HG02885 (cell line): ENCODE results near the gene NFATC4.

Experiments used
- ATAC-seq: cut with Tn5 transposase; IDR thresholded peaks from one replicate; pipeline ENCODE4 v1.9.1; 2021; ENCODE audit warnings: mild to moderate bottlenecking; ENCODE audit not compliant: unreplicated experiment, poor library complexity

NFATC4 gene

DNA sequence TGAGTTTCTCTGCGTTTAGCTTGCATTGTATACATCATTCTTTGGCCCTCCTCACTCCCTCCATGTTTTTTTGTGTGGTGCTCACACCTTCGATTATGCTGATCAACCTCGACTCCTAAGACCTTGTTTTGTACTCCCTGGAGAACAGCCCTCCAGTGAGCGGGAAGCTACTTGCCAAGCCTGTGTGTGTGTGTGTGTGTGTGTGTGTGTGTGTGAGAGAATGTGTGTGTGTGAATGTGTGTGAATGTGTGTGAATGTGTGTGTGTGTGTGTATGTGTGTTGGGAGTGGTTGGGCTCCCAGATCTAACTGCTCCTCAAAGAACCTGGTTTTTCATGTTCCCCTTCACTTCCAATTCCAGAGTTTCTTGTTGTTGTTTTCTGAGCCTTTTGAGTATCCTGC lies 36.8 kb downstream of the NFATC4 start:
- ATAC-seq = no peak

DNA sequence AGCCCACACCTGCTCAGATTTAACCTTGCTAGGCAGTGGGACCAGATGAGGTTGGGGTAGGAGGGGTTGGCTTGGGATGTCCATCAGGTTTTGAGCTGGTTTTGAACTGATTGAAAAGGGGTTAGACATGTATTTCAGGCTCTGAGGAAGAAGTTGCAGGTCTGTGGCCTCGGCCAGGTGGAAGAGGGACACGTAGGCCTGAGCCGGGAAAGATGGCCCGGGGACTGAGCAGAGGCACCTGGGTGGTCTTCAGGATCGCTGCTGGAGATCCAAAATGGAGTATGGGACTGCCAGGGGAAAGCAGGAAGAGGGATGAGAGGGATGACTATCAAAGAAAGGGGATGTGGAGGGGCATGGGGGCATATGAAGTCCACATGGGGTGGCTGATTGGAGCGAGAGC lies 38.4 kb downstream of the NFATC4 start:
- no peak for ATAC-seq

DNA sequence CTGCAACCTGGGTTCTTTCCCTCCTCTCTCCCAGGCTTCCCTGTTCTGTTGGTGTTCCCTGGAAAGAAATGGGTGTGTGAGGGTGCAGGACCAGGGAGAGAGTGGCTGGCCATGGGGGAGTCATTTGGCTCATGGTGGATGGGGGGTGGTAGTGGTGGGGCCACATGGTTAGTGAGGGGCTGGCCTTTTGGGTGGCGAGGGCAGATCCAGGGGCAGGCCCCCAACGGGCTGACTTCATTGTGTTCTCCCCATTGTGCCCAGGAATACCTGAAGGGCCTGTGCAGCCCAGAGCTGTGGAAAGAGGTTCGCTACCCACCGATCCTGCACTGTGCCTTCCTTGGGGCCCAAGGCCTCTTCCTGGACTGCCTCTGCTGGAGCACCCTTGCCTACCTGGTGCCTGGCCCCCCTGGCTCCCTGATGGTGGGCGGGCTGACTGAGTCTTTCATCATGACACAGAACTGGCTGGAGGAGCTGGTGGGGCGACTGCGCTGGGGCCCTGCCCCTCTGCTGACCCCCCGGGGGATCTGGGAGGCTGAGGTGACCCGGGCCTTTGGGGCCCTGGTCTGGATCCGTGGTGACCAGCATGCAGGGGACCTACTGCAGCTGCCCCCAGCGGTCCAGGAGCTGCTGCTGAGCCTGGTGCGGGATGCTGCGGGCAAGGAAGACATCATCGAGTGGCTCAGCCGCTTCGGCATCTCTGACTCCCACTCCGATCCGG lies 39.8 kb downstream of the NFATC4 start:
- no peak for ATAC-seq

DNA sequence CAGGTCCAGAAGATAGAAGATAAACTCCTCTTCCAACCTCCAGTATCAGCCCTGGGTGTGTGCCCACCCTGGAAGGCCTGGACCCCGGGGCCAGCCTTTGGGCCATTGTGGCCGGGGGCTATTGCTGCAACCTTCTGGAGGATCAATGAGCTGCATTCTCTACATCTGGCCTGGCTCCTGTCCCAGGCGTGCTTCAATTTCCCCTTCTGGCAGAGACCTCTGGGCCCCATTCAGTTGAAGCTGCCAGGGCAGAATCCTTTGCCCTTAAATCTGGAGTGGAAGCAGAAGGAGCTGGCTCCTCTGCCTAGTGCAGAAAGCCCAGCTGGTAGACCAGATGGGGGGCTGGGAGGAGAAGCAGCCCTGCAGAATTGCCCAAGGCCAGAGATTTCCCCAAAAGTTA lies 40.8 kb downstream of the NFATC4 start:
- no peak for ATAC-seq

DNA sequence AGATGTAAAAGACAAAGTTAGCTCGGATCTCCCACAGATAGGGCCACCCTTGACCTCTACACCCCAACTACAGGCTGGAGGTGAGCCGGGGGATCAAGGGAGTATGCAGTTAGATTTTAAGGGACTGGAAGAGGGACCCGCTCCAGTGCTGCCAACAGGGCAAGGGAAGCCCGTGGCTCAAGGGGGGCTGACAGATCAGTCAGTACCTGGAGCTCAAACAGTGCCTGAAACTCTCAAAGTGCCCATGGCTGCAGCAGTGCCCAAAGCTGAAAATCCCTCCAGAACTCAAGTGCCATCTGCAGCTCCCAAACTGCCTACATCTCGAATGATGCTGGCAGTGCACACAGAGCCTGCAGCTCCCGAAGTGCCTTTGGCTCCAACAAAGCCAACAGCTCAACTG lies 41.2 kb downstream of the NFATC4 start:
- ATAC-seq = no peak

DNA sequence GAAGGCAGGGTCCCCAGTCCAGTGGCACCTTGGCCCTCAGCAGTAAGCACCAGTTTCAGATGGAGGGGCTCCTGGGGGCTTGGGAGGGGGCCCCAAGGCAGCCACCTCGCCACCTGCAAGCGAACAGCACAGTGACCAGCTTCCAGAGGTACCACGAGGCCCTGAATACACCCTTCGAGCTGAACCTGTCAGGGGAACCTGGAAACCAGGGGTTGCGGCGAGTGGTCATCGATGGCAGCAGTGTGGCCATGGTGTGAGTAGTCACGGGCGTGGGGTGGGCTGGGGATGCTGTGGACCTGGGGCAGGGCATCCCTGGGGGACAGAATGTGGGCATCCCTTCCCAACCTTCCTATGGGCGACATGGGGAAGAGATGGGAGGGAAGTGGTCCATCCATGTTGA lies 42.0 kb downstream of the NFATC4 start:
- no peak for ATAC-seq

DNA sequence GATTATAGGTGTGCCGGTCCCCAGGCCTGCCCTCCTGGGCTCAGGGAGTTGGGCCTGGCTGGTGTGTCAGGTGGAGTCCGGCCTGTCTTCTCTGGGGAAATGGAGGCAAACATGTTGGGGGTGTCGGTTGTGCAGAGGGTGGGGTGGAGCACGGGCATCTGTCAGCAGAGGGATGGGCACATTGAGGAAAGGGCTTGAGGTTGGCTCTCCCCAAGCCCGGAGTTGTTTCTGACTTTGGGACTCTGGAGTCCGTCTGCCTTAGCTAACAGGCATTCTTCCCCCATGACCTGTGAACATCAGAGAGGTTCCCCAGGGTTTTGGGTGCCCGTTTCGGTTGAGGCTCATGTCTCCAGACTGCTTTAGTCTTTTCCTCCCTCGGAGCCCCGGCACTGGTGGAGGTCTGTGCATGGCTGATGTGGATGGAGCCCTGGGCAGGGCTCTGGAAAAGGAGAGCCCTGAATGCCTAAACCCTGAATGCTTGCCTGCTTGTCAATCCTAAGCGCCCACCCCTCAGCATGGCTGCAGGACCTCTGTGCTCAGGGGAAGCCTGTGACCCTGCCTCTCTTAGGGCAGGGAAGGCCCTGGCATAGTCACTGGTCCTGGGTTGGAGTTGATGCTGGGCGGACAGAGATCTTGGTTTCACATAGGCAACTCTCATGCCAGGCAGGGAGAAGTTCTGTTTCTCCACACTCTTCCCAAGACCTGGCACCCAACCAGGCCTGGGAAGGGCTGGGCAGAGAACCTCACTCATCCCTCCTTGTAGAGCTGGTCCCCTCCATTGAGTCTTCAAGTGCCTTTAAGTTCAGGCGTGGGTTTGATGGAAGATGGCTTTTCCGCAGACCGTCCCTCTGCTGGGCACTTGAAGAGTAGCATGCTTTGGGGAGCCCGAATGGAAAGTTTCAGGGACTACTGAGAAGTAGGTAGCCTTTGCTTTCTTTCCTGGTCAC lies 43.7 kb downstream of the NFATC4 start:
- ATAC-seq = peak; percentile 84

DNA sequence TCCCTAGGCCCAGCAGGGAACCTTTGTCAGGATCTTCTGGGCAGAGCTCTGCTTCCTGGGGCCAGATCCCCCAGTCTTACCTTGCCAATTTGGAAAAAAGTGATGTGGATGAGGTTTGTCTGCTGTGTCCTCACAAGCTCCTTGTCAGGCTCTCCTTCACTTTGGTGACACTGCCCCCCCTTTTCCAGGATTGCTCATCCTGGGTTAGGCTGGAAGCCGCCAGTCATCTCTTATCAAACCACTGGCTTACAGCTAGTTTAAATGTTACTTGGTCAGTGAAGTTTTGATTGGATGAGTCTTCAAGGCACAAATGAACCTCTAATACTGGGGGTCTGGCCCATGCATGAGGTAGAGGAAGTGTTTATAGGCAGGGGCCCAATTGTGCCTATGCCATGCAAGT lies 46.1 kb downstream of the NFATC4 start:
- ATAC-seq = no peak

DNA sequence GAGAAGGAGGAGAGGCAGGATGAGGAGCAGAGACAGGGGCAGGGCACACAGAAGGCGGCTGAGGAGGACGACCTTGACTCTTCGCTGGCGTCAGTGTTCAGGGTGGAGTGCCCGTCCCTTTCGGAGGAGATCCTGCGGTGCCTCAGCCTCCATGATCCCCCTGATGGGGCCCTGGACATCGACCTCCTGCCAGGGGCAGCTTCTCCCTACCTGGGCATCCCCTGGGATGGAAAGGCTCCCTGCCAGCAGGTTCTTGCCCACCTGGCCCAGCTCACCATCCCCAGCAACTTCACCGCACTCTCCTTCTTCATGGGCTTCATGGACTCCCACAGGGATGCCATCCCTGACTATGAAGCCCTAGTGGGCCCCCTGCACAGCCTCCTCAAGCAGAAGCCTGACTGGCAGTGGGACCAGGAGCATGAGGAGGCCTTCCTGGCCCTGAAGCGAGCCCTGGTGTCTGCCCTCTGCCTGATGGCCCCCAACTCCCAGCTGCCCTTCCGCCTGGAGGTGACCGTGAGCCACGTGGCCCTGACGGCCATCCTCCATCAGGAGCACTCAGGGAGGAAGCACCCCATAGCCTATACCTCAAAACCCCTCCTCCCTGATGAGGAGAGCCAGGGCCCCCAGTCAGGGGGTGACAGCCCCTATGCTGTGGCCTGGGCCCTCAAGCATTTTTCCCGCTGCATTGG lies 46.9 kb downstream of the NFATC4 start:
- no peak for ATAC-seq

DNA sequence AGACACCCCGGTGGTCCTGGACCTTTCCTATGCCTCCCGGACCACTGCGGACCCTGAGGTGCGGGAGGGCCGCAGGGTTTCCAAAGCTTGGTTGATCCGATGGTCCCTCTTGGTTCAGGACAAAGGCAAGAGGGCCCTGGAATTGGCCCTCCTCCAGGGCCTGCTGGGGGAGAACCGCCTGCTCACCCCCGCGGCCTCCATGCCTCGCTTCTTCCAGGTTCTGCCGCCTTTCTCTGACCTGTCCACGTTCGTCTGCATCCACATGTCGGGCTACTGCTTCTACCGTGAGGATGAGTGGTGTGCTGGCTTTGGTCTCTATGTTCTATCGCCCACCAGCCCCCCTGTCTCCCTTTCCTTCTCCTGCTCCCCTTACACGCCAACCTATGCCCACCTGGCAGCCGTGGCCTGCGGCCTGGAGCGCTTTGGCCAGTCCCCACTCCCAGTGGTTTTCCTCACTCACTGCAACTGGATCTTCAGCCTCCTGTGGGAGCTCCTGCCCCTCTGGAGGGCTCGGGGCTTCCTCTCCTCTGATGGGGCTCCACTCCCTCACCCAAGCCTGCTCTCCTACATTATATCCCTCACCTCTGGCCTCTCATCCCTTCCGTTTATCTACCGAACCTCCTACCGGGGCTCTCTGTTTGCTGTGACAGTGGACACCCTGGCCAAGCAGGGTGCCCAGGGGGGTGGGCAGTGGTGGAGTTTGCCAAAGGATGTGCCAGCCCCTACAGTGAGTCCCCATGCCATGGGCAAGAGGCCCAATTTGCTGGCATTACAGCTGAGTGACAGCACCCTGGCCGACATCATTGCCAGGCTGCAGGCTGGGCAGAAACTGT lies 47.7 kb downstream of the NFATC4 start:
- no peak for ATAC-seq

DNA sequence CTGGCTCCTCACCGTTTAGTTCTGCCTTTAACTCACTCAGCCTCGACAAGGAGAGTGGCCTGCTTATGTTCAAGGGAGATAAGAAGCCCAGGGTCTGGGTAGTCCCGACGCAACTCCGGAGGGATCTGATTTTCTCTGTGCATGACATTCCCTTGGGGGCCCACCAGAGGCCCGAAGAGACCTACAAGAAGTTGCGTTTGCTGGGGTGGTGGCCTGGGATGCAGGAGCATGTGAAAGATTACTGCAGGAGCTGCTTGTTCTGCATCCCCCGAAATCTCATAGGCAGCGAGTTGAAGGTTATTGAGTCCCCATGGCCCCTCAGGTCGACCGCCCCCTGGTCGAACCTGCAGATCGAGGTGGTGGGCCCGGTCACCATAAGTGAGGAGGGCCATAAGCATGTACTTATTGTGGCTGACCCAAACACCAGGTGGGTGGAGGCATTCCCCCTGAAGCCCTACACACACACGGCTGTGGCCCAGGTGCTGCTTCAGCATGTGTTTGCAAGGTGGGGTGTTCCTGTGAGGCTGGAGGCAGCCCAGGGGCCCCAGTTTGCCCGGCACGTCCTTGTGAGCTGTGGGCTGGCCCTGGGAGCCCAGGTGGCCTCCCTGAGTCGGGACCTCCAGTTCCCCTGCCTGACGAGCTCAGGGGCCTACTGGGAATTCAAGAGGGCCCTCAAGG lies 48.4 kb downstream of the NFATC4 start:
- no peak for ATAC-seq

DNA sequence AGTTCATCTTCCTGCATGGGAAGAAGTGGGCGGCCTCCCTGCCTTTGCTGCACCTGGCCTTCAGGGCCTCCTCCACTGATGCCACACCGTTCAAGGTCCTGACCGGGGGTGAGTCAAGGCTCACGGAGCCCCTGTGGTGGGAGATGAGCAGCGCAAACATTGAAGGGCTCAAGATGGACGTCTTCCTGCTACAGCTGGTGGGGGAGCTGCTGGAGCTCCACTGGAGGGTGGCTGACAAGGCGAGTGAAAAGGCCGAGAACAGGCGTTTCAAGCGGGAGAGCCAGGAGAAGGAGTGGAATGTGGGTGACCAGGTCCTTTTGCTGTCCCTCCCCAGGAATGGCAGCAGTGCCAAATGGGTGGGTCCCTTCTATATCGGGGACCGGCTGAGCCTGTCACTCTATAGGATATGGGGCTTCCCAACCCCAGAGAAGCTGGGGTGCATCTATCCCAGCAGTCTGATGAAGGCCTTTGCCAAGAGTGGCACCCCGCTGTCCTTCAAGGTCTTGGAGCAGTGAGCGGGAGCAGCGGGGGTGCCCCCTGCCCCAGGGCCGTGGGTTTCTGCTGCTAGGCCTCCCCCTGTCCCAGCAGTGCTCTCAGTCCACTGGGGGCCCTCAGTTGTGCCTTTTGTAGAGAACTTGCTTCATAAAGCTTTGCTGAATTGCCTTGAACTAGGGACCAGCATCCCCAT lies 49.1 kb downstream of the NFATC4 start:
- ATAC-seq = no peak

DNA sequence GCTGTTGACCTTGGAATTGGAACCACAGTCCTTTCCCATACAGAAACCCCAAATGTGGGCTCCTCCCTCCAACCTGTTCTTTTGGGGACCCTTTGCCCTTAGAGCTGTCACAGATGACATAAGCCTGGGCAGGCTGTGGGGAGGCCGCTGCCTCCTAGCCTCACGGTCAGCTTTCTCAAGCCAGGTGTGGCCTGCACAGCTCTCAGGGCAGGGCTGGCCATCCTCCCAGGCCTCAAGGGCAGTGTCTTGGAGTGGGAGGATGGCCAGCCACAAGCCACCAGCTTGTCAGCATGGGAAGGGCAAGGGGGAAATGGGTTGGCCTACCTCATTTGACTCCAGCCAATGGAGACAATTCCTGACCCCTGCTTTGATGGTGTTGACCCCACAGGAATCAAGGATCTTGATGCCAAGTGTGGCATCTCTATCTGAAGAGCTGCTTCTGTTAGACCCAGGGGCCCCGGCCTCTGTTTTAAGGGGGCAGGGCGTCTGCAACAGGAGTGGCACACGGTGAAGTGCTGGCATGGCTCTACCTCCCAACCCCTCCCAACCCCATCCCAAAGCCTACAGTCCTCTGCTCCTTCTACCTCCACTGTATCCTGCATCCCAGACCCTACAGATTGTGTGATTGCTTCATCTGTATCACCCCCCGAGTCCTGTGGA lies 50.0 kb downstream of the NFATC4 start:
- ATAC-seq = no peak

DNA sequence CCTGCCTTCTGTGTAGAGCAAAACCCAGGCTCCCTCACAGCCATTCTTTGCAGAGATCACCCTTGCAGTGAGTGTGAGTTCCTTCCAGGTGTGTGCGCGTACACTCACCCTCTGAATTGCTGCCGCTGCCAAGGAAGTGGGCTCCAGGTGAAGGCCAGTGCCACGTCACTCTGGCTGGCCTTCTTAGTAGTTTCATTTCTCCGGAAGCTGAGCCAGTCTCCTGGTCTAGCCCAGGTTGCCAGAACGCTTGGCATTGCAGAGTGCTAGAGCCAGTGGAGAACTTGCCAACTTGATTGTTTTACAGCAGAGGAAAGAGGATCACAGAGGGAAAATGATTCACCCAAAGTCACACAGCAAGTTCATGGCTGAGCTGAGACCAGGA lies 50.5 kb downstream of the NFATC4 start:
- no peak for ATAC-seq

DNA sequence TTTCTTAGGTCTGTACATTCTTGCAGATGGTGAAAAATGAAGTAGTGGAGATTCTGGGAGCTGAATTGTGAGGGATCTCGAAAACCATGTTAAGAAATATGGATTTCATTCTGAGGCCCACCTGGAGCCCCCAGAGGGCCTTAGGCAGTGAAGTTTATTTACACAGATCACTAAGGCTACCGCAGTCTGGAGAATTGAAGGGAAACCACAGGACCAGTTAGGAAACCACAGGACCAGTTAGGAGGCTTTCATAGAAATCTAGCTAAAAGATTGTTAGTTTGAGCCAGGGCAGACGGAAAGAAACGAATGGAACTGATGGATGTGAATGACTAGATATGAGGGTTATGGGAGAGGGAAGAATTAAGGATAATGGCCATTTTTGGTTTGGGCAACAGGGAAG lies 54.3 kb downstream of the NFATC4 start:
- no peak for ATAC-seq

DNA sequence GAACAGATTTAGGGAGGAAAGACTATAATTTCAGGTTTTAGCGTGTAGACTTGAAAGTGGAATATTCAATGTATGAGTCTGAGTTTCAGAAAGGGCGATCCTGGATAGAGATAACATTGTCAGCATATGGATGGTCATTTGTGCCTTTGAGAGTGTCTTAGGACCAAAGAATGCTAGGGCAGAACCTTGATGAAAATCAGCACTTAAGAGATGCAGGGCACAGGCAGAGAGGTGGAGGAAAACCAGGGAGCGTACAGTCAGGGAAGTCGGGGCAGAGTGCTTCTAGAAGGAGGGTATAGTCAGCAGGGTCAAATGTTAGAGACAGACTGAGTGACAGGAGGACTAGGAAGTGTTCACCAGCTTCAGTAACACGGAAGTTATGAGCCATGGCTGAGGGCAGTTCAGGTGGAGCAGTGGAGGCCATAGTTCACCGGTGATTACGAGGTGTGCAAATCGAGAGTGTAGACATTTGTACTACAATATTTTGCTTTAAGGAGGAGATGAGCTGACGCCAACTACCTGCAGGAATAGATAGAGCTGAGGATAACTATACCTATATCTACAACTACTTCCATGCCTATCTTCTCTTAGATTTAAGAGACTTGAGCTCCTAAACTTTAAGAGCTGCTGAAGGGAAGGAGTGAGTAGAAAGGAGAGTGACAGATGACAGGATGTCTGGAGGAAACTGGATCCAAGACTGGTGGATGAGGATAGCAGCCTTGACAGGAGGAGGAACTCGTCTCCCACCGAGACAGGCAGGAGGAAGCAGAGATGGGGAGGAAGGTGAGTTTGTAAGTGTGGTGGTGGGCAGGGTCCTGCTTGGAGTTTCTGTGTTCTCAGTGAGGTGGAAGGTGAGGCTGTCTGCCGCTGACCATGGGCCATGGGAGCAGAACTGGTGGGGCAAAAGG lies 55.0 kb downstream of the NFATC4 start:
- ATAC-seq = no peak

DNA sequence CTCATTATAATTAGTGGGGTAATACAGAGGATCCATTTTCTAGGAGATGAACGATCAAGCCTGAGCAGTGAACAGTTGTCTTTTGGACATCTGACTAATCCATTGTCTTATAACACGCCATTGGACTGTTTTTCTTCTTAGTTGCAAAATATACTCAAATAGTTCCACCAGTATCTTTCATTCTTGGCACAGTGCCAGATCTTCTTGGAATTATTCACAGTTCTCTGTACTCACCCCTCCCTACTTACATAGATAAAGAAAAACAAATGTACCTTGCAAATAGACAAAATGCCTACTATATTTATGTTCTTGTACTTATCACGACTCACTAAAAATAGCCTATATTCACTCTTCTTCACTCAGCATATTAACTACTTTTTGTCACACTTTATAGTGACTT lies 57.7 kb downstream of the NFATC4 start:
- no peak for ATAC-seq
